ENCODE results near the gene MAST1. TPM values are rescaled to one million over a fixed set of nuclear protein-coding genes. Genes with fewer than 3 reads are reported as not detected.

Gene MAST1
- total RNA-seq, 2 donors from 2014 or later, result 1.3 to 2.4 TPM

- DNase-seq (ENCODE audit: low spot score), result no peak
- Histone ChIP-seq H3K27me3 (replicated peaks; ENCODE audit: insufficient read depth) (peaks cover 23% of the 10 kb centered on the region), H3K9me3 (no peaks in the 10 kb centered on the region), H3K4me3 (peak overlapping the region in 1 of 2 donors; percentile 36), H3K36me3 (no peaks in the 10 kb centered on the region), H3K27ac (no peak overlapping the region), H3K4me1 (replicated peaks) (peaks cover 6% of the 10 kb centered on the region)
- 1% methylated on average over 5 of the region's 5 CpGs for WGBS
- intact Hi-C loops (cut with DNase I), result no loop called here
- no peak for TF ChIP-seq CTCF (IDR thresholded peaks at IDR 0.05)
- TF ChIP-seq POLR2A (IDR thresholded peaks at IDR 0.05), result no peak
- TF ChIP-seq POLR2AphosphoS5 (IDR thresholded peaks at IDR 0.05), result no peak
Observed at GRCh38 chr19:12833418-12833737, 4.9 kb upstream of the MAST1 start.

- H3K27me3 ChIP-seq (replicated peaks; ENCODE audit: insufficient read depth), result peaks cover 27% of the 10 kb centered on the region
- peaks cover 6% of the 10 kb centered on the region for H3K4me1 ChIP-seq (replicated peaks)
Observed at GRCh38 chr19:12833738-12834565, 4.4 kb upstream of the MAST1 start.

GRCh38 chr19:12834566-12834943, 3.8 kb upstream of the MAST1 start, which contains the start of gene RTBDN:
TSS of gene RTBDN (minus strand) at chr19:12834579. CDS start at chr19:12829979, 4,600 bp downstream.
- H3K4me3 ChIP-seq, result peak within 1 kb of the TSS; percentile 17 to 36
- intact Hi-C loops (cut with DNase I), result no loop called here
- H3K9me3 ChIP-seq, result no peaks in the 10 kb centered on the region
- H3K36me3 ChIP-seq, result no peaks in the 10 kb centered on the region
- peaks cover 28% of the 10 kb centered on the region for H3K27me3 ChIP-seq (replicated peaks; ENCODE audit: insufficient read depth)
- TF ChIP-seq CTCF (IDR thresholded peaks at IDR 0.05), result no peak
- no peak for TF ChIP-seq POLR2AphosphoS5 (IDR thresholded peaks at IDR 0.05)
- TF ChIP-seq POLR2A (IDR thresholded peaks at IDR 0.05), result no peak
- H3K4me1 ChIP-seq (replicated peaks), result peaks cover 6% of the 10 kb centered on the region
- H3K27ac ChIP-seq, result no peak within 1 kb of the TSS
- no peak for DNase-seq (ENCODE audit: low spot score)
- 5% methylated on average over 20 of the region's 20 CpGs for WGBS

More at GRCh38 chr19:12833738-12834565, 4.4 kb upstream of the MAST1 start:
- Histone ChIP-seq H3K27ac (no peak overlapping the region), H3K36me3 (no peaks in the 10 kb centered on the region), H3K4me3 (peak overlapping the region; percentile 17 to 36), H3K9me3 (no peaks in the 10 kb centered on the region)
- TF ChIP-seq POLR2AphosphoS5 (IDR thresholded peaks at IDR 0.05) (no peak), POLR2A (IDR thresholded peaks at IDR 0.05) (no peak), CTCF (IDR thresholded peaks at IDR 0.05) (no peak)
- no peak for DNase-seq (ENCODE audit: low spot score)
- intact Hi-C loops (cut with DNase I), result no loop called here
- under 1% methylated on average over 66 of the region's 87 CpGs for whole genome bisulfite sequencing

- Histone ChIP-seq H3K4me3 (no peak overlapping the region), H3K9me3 (no peaks in the 10 kb centered on the region), H3K4me1 (replicated peaks) (peaks cover 6% of the 10 kb centered on the region), H3K27ac (no peak overlapping the region), H3K36me3 (no peaks in the 10 kb centered on the region), H3K27me3 (replicated peaks; ENCODE audit: insufficient read depth) (peaks cover 24% of the 10 kb centered on the region)
- TF ChIP-seq CTCF (IDR thresholded peaks at IDR 0.05) (no peak), POLR2AphosphoS5 (IDR thresholded peaks at IDR 0.05) (no peak), POLR2A (IDR thresholded peaks at IDR 0.05) (no peak)
- intact Hi-C loops (cut with DNase I), result no loop called here
- no peak for DNase-seq (ENCODE audit: low spot score)
- whole genome bisulfite sequencing, result 8% methylated on average over 38 of the region's 39 CpGs
Observed at GRCh38 chr19:12834976-12835757, 3.1 kb upstream of the MAST1 start.

Data from prostate gland (tissue), 2 donors.